Measurements from ENCODE around the gene INPP5J.

INPP5J gene

DNA sequence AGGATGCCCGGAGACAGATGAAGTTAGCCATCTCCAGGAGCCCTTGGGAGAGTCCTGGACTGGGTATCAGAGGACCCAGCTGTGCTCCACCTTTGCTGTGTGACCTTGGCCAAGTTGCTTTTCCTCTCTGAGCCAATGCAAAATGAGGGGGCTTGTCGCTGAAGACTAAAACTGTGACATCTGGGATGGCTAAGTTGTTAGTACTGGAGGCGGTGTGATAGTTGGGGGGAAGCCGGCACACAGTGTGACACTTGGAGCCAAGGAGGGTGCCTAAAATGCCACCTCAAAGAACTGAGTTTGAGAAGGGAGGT is 481 bp downstream of the INPP5J start:
- Histone ChIP-seq H3K9me2 (replicated peaks; ENCODE audit: control insufficient read depth, low read length) (no peaks in the 10 kb centered on the region), H3K27ac (ENCODE audit: low read depth, low read length) (no peak overlapping the region), H3K27me3 (ENCODE audit: control insufficient read depth, low read length) (no peaks in the 10 kb centered on the region), H3F3A (ENCODE audit: control insufficient read depth, insufficient read depth) (no peaks in the 10 kb centered on the region), H3K9me3 (ENCODE audit: control insufficient read depth, insufficient read depth, low read length) (no peaks in the 10 kb centered on the region), H3K36me3 (ENCODE audit: control insufficient read depth, low read length) (no peaks in the 10 kb centered on the region), H3K4me3 (ENCODE audit: low read length) (no peak overlapping the region), H3K4me1 (ENCODE audit: control insufficient read depth, low read length) (peaks cover 9% of the 10 kb centered on the region), H4K20me1 (ENCODE audit: control insufficient read depth, insufficient read depth, low read depth, low read length) (no peaks in the 10 kb centered on the region), H3K79me2 (ENCODE audit: control insufficient read depth, low read length) (no peaks in the 10 kb centered on the region), H3K4me2 (ENCODE audit: low read length) (no peak overlapping the region)
- TF ChIP-seq, protein P1, sequence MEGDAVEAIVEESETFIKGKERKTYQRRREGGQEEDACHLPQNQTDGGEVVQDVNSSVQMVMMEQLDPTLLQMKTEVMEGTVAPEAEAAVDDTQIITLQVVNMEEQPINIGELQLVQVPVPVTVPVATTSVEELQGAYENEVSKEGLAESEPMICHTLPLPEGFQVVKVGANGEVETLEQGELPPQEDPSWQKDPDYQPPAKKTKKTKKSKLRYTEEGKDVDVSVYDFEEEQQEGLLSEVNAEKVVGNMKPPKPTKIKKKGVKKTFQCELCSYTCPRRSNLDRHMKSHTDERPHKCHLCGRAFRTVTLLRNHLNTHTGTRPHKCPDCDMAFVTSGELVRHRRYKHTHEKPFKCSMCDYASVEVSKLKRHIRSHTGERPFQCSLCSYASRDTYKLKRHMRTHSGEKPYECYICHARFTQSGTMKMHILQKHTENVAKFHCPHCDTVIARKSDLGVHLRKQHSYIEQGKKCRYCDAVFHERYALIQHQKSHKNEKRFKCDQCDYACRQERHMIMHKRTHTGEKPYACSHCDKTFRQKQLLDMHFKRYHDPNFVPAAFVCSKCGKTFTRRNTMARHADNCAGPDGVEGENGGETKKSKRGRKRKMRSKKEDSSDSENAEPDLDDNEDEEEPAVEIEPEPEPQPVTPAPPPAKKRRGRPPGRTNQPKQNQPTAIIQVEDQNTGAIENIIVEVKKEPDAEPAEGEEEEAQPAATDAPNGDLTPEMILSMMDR (IDR thresholded peaks at IDR 0.05; ENCODE audit: low read depth, low read length, poor library complexity, severe bottlenecking) = no peak
- TF ChIP-seq EZH2phosphoT487 (IDR thresholded peaks at IDR 0.05; ENCODE audit: borderline replicate concordance, low read length) = no peak

GRCh38 chr22:31124290-31124689 is 1.5 kb downstream of the INPP5J start:
- Histone ChIP-seq H3K36me3 (ENCODE audit: control insufficient read depth, low read length) (no peaks in the 10 kb centered on the region), H3K9me3 (ENCODE audit: control insufficient read depth, insufficient read depth, low read length) (no peaks in the 10 kb centered on the region), H3K4me1 (ENCODE audit: control insufficient read depth, low read length) (peaks cover 9% of the 10 kb centered on the region), H3K4me2 (ENCODE audit: low read length) (no peak overlapping the region), H3K27ac (ENCODE audit: low read depth, low read length) (no peak overlapping the region), H3K27me3 (ENCODE audit: control insufficient read depth, low read length) (no peaks in the 10 kb centered on the region), H3K4me3 (ENCODE audit: low read length) (no peak overlapping the region), H3F3A (ENCODE audit: control insufficient read depth, insufficient read depth) (no peaks in the 10 kb centered on the region), H3K9me2 (replicated peaks; ENCODE audit: control insufficient read depth, low read length) (no peaks in the 10 kb centered on the region), H3K79me2 (ENCODE audit: control insufficient read depth, low read length) (no peaks in the 10 kb centered on the region), H4K20me1 (ENCODE audit: control insufficient read depth, insufficient read depth, low read depth, low read length) (no peaks in the 10 kb centered on the region)
- TF ChIP-seq EZH2phosphoT487 (IDR thresholded peaks at IDR 0.05; ENCODE audit: borderline replicate concordance, low read length) = no peak
- TF ChIP-seq, protein P1 (IDR thresholded peaks at IDR 0.05; ENCODE audit: low read depth, low read length, poor library complexity, severe bottlenecking) = no peak

- no peaks in the 10 kb centered on the region for H3K79me2 ChIP-seq (ENCODE audit: control insufficient read depth, low read length)
- no peaks in the 10 kb centered on the region for H3K36me3 ChIP-seq (ENCODE audit: control insufficient read depth, low read length)
- H3F3A ChIP-seq (ENCODE audit: control insufficient read depth, insufficient read depth) = no peaks in the 10 kb centered on the region
These were observed 2.2 kb downstream of the INPP5J start for GRCh38 chr22:31124811-31125465.

More at GRCh38 chr22:31124811-31125465, 2.2 kb downstream of the INPP5J start:
- H4K20me1 ChIP-seq (ENCODE audit: control insufficient read depth, insufficient read depth, low read depth, low read length) = no peaks in the 10 kb centered on the region
- TF ChIP-seq EZH2phosphoT487 (IDR thresholded peaks at IDR 0.05; ENCODE audit: borderline replicate concordance, low read length) = no peak
- TF ChIP-seq, protein P1 (IDR thresholded peaks at IDR 0.05; ENCODE audit: low read depth, low read length, poor library complexity, severe bottlenecking) = no peak
- H3K9me2 ChIP-seq (replicated peaks; ENCODE audit: control insufficient read depth, low read length) = no peaks in the 10 kb centered on the region
- H3K27ac ChIP-seq (ENCODE audit: low read depth, low read length) = no peak overlapping the region
- H3K4me3 ChIP-seq (ENCODE audit: low read length) = no peak overlapping the region
- no peak overlapping the region for H3K4me2 ChIP-seq (ENCODE audit: low read length)
- H3K4me1 ChIP-seq (ENCODE audit: control insufficient read depth, low read length) = peaks cover 9% of the 10 kb centered on the region
- H3K9me3 ChIP-seq (ENCODE audit: control insufficient read depth, insufficient read depth, low read length) = no peaks in the 10 kb centered on the region
- H3K27me3 ChIP-seq (ENCODE audit: control insufficient read depth, low read length) = no peaks in the 10 kb centered on the region
